NCI-H69 (cell line): ENCODE measurements around the gene KRTAP10-12.
A peak's percentile ranks its signal among the peaks of the same experiment; 100 is the strongest.

Experiments used
- DNase-seq: peaks from one replicate; lab custom pipeline; 2025; lab: John Stamatoyannopoulos, UW

Gene KRTAP10-12

DNA sequence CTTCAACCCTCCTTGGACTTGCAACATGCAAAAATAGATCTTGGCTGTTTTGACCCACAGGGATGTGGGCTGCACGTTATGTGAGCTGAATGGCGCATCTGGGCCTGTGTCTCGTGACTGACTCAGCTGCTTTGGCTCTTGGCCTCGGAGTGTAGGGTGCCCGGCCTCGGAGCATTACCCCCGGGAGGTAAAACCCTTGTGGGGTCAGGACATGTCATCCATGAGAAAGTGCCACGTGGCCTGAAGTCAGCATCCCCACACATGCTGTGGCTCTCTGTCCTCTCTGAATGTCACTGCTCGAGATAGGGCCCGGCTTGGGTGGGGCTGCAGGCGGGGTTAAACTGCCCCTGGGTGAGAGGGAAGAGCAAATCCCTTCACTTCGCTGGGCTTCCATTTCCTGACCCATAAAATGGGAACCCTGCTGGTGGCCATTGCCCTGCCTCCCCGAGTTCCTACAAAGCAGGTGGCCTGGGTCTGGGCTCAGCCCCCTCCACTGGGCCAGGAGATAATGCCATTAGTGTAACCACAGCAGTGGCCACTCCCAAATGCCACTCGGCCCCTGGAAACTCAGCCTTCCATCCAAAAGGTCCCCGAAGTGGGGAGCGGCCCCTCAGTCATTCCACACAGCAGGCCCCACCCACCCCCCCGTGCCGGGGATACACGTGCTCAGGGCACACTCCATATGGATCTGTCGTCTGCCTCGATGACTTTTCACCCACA, 37.2 kb downstream of the KRTAP10-12 start:
- no peak for DNase-seq

DNA sequence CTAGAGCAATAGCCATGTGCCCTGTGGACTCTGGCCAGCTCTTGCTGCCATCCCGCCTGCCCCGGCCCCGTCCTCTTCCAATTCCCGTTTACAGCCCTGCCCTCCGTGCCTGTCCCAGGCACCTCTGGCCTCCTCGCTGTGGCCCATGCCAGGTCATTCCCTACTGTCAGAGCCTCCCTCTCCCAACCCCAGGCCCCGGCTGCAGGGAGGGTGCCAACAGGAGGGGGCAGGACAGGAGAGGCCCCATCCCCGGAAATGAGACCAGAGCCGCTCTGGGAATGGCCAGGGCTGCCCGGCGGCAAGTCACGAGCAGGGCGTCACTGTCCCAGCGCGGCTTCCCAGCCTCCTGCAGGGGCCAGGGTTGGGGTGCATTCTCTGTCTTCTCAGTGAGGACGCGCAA, 37.9 kb downstream of the KRTAP10-12 start:
- no peak for DNase-seq

DNA sequence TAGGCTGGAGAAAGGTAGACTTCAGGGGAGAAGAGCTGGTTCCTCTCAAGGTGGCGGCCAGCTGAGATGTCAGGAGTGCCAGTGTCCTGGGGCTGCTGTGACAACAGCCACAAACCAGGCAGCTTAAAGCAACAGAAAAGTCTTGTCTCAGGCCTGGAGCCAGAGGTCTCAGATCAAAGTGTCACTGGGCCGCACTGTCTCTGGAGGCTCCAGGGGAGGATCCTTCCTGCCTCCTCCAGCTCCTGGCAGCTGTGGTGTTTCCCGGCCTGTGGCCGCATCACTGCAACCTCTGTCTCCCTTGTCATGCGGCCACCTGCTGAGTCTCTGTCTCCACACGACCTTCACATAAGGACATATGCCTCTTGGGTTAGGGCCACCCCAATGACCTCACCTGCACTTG, 38.8 kb downstream of the KRTAP10-12 start:
- peak; percentile 47 for DNase-seq

DNA sequence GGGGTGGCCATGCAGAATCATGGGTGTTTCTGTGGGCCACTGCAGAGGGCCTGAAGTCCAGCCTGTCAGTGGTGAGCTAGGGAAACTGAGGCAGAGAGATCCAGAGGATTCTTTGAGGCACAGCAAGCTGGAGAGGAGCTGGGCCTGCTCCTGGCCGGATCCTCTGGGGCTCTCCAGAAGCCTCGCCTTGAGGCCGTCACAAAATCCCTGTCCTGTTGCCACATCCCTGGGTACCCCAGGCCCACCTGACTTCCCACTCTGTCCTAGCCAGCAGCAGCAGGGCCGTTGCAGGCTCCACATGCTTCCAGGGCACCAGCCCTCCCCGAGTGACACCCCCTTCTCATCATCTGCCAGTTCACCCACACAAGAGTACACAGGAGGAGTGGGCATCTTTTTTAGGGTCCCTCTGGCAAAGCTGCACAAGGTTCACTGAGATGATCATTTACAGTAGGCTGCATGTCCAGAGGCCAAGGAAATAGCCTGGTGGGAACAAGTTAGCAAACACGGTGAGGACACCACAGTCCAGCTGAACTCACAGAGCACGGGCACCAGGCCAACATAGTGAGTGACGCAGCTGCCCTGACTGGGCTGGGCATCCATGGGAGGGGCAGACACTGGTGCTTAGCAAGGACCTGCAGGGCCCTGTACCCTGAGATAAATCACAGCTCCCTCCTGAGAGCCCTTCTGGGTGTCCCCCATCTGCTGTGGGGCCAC, 39.5 kb downstream of the KRTAP10-12 start:
- DNase-seq = peak; percentile 99

DNA sequence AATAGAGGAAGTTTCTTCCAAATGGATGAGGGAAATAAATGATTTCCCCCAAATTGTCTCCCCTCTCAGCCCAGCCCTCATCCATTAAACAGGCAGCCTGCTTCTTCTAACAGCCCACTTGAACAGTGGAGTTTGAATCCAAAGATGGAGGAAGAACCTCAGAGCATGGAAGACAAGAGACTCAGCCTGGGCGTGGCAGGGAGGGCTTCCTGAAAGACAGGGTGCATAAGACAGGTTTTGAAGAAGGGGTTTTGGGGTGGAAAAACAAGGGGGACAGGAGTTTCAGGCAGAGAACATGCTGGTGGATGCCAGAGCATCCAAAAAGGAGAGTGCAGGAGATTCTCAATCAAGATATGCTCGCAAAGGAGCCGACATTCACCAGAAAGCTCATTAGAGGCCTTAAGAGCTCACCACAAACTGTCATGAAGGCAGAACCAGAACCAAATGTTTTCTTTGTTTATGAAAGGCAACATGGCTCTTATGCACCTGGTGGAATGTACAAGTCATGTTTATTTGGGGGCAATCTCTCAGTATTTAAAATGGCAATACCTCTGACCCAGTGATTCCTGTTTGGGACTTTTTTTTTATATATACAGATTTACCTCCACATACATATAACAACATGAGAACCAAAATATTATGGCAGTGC, 40.9 kb downstream of the KRTAP10-12 start:
- DNase-seq = no peak

DNA sequence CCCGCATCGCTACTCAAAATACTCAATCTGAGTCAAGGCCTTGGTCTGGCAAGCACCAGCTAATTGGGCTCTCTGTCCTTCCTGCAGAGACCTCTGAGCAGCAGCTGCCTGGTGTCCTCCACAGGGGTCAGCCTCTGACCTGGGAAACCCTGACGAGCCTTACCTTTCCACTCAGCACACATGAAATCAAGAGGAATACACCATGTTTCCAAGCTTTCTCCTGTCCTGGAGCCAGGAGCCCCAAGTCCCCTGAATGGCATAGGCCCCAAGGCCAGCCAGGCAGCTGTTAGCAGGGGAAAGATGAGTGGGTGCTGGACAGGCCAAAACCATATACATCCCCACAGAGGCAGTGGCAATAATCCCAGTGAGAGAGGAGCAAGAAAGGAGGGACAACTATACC, 41.6 kb downstream of the KRTAP10-12 start:
- DNase-seq = no peak

DNA sequence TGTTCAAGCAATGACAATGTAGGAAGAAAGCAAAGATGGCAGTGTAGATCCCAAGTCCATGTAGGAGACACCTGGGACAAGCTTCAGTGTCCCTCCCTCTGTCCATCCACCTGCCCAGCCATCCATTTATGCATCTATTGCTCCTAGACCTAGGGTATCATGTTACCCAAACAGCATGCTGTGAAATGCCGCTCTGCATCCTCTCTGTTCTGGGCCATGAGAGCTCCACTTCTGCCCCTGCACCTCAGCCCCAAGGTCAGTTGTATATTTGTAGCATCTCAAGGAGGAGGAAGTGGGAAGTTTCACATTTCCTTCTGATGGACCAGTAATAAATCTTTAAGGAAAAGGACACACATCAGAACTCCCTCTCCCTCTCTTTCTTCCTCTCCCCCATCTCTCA, 42.3 kb downstream of the KRTAP10-12 start:
- DNase-seq = peak; percentile 27

DNA sequence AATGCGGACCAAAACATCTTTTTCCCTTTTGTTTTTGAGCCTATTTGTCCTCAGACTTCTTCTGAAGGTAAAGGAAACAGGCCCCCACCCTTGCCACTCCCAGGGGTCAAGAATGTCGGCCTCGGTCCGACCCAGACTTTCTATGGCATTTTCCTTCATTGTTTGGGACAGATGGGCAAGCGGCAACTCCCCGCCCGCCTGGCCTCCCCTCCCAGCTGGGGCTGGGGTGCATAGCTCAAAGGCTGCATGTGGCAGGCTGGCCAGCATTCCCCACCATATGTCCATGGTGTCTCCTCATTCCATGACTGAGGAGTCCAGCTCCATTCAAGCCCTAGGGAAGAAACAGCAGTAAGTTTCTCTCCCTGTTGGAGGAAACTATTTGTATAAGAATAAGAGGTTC, 43.8 kb downstream of the KRTAP10-12 start:
- peak; percentile 49 for DNase-seq

DNA sequence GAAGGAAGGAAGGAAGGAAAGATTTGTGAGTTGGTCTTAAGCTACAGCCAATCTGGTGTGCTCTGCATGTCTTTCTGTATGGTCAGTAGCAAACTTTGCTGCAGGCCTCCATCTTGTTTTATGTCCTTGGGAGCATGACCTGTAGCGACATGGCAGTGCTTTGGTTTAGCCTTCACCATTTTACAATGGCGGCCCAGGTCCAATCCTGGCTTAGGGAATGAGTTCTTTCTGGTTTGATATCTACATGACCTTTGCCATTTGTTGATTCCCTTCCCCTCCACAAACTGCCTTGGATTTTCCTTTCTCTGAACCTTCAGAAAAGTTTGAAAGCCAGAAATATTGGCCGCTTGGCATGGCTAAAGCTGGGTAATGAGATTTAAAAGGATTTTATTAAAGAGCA, 44.9 kb downstream of the KRTAP10-12 start:
- DNase-seq = no peak

DNA sequence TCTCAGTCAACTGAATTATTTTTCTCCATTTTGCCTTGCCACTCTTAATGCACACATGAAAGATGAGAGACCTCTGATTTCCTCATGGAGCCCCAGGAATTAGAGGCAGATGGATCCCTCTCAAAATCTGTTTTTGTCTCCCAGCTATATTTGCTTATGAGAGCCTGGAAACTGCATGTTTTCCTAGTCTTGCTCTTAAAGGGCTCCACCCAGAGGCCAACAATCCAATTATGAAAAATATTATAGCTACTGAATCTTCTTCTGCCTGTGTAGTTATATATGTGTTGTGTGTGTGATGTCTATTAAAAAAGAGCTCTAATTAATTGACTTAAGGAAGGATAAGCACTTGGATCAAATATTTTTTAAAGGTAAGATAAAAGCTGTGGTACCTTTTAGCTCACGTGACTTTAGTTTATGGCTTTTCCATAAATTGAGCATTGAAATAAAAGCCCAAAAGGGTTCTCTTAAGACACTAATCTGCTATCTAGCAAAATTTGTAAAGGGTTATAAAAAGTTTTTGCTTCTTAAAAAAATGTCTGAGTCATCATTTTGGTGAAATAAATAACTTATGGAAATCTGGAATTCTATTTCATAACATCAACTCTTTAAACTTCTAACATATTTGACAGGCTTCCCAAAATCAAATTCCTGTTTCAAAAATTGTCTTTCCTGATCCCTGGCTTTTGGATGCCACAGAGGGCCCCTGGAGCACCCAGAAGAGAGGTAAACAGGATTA, 45.6 kb downstream of the KRTAP10-12 start:
- DNase-seq = peak; percentile 90
